A549 (cell line): ENCODE data around the gene RASA4. TPM values are rescaled to one million over a fixed set of nuclear protein-coding genes. Genes with fewer than 3 reads are reported as not detected.
A peak's percentile ranks its signal among the peaks of the same experiment; 100 is the strongest.
"Not testable (repeated sequence)": the region's sequence is repeated elsewhere in the genome, so short reads cannot be mapped to it uniquely, and the experiment has no call there.

Source experiments
- ATAC-seq, 2 experiments: fragments of 200-7000 bp in 1 of 2; fragments of >200 bp in 1 of 2; cut with Nextera tagmentation in 1 of 2; cut with Tn5 transposase in 1 of 2; 3 replicates each; pipeline versions ENCODE4 v1.8.0 to v1.9.1; 2018 to 2020; ENCODE audit warnings: mild to moderate bottlenecking in 1 of 2, moderate library complexity in 1 of 2
- CTCF ChIA-PET: fragments of 300-600 bp; sonication (Branson Sonifier 250); formaldehyde crosslinking; extraction: SDS; loops from one replicate; lab custom pipeline; 2021; ENCODE audit warnings: antibody characterized with exemption, inconsistent platforms; lab: Yijun Ruan, JAX
- POLR2A ChIA-PET: fragments of 350-600 bp; formaldehyde crosslinking; extraction: SDS; loops from one replicate; lab custom pipeline; 2021; ENCODE audit warnings: antibody characterized with exemption, inconsistent platforms; lab: Yijun Ruan, JAX
- DNase-seq, 2 experiments: peaks; one replicate each; pipeline versions ENCODE4 v3.0.0 to v3.0.0-alpha.2; 2011 to 2016; ENCODE audit warnings: low read depth in 1 of 2, low spot score in 1 of 2
- FAIRE-seq: peaks from 2 replicates; lab custom pipeline; 2011; peaks lifted over from hg19 to GRCh38; lab: Jason Lieb, UNC
- H3K27ac ChIP-seq, 2 experiments: fragments of >200 bp; sonication (Bioruptor Twin); formaldehyde crosslinking; 3 replicates each; pipeline ENCODE4 v1.5.1; 2016 to 2017
- H3K4me1 ChIP-seq: fragments of >200 bp; sonication (Bioruptor Twin); formaldehyde crosslinking; 3 replicates; pipeline ENCODE4 v1.6.1; 2016
- H3K4me2 ChIP-seq: fragments of >200 bp; sonication (Bioruptor Twin); formaldehyde crosslinking; 3 replicates; pipeline ENCODE4 v1.6.1; 2016
- H3K4me3 ChIP-seq: fragments of >200 bp; sonication (Bioruptor Twin); formaldehyde crosslinking; 3 replicates; pipeline ENCODE4 v1.5.1; 2016
- H3K9me3 ChIP-seq: fragments of >200 bp; sonication (Bioruptor Twin); formaldehyde crosslinking; 3 replicates; pipeline ENCODE4 v1.6.1; 2016
- WGBS: methylation state at CpG from one replicate; pipeline ENCODE4 v1.1.6; 2017; ENCODE audit errors: missing lambda C conversion rate; 5-methylcytosine and 5-hydroxymethylcytosine counted together
- polyA plus RNA-seq, 4 experiments: library from polyadenylated mRNA; depleted of rRNA in 3 of 4; stranded (reverse); fragments of >200 nt; fragmentation: RNase III in 1 of 4; extraction: RNeasy Plus Mini Kit Qiagen cat#74134 plus additional on column Dnase treatment in 1 of 4; gene quantifications; 2 replicates in 3 of 4; 3 replicates in 1 of 4; pipeline ENCODE4 v1.2.3, GENCODE V29; 2011 to 2017

RASA4 gene
- polyA plus RNA-seq, 2 of the 4 experiments (the other 2 are of a cell fraction) = 1.8 to 3.2 TPM

GRCh38 chr7:102627271-102627904 lies 10.8 kb upstream of the RASA4 start:
- CTCF ChIA-PET, POLR2A ChIA-PET, H3K4me2 ChIP-seq, H3K4me1 ChIP-seq, H3K27ac ChIP-seq, FAIRE-seq, DNase-seq, H3K4me3 ChIP-seq, H3K9me3 ChIP-seq: not testable (repeated sequence)
- WGBS = no CpG with 5 or more reads among the region's 8 CpGs
- ATAC-seq = peak; percentile 2 to 6; a peak in 1 of 6 replicates

GRCh38 chr7:102618122-102618521 lies 1.6 kb upstream of the RASA4 start:
- POLR2A ChIA-PET, CTCF ChIA-PET, H3K27ac ChIP-seq, H3K4me3 ChIP-seq, FAIRE-seq, H3K9me3 ChIP-seq, ATAC-seq, H3K4me2 ChIP-seq, H3K4me1 ChIP-seq: not testable (repeated sequence)
- peak in 1 of 2 experiments; percentile 1 for DNase-seq
- 72% methylated on average over 3 of the region's 8 CpGs for WGBS

- ATAC-seq, POLR2A ChIA-PET, H3K9me3 ChIP-seq, FAIRE-seq, CTCF ChIA-PET, H3K27ac ChIP-seq, H3K4me3 ChIP-seq, H3K4me2 ChIP-seq, H3K4me1 ChIP-seq, DNase-seq: not testable (repeated sequence)
- WGBS = no CpG with 5 or more reads among the region's 10 CpGs
These were observed 626 bp downstream of the RASA4 start for GRCh38 chr7:102615930-102616329.

- H3K4me2 ChIP-seq, H3K9me3 ChIP-seq, CTCF ChIA-PET, POLR2A ChIA-PET, H3K4me3 ChIP-seq, H3K4me1 ChIP-seq, FAIRE-seq, H3K27ac ChIP-seq, DNase-seq: not testable (repeated sequence)
- WGBS = no CpG with 5 or more reads among the region's 3 CpGs
- ATAC-seq = peak; percentile 14 to 25
These were observed 1.7 kb downstream of the RASA4 start for GRCh38 chr7:102614873-102615272.

GRCh38 chr7:102614346-102614697 lies 2.2 kb downstream of the RASA4 start:
- ATAC-seq = peak; percentile 14 to 28

GRCh38 chr7:102613575-102614345 lies 2.8 kb downstream of the RASA4 start:
- WGBS = 82% methylated on average over 2 of the region's 15 CpGs
- CTCF ChIA-PET = not testable (repeated sequence)

More at GRCh38 chr7:102614346-102614697, 2.2 kb downstream of the RASA4 start:
- WGBS = no CpG with 5 or more reads among the region's 4 CpGs
- CTCF ChIA-PET, H3K4me3 ChIP-seq, H3K9me3 ChIP-seq, H3K4me1 ChIP-seq, DNase-seq, POLR2A ChIA-PET, H3K4me2 ChIP-seq, H3K27ac ChIP-seq, FAIRE-seq: not testable (repeated sequence)

GRCh38 chr7:102611675-102612325 lies 4.8 kb downstream of the RASA4 start:
- POLR2A ChIA-PET, CTCF ChIA-PET, H3K4me1 ChIP-seq, H3K4me2 ChIP-seq, H3K9me3 ChIP-seq, H3K4me3 ChIP-seq, FAIRE-seq, ATAC-seq, DNase-seq: not testable (repeated sequence)
- H3K27ac ChIP-seq = 0 out of 6 replicates have a peak overlapping the region, but pooled peaks of 1 of the 2 experiments have one; percentile 45
- 66% methylated on average over 7 of the region's 10 CpGs for WGBS

More at GRCh38 chr7:102613575-102614345, 2.8 kb downstream of the RASA4 start:
- ATAC-seq, DNase-seq, POLR2A ChIA-PET, H3K4me1 ChIP-seq, H3K27ac ChIP-seq, FAIRE-seq, H3K9me3 ChIP-seq, H3K4me2 ChIP-seq, H3K4me3 ChIP-seq: not testable (repeated sequence)

- POLR2A ChIA-PET, FAIRE-seq: not testable (repeated sequence)
These were observed 5.4 kb downstream of the RASA4 start for GRCh38 chr7:102611013-102611674.

GRCh38 chr7:102610441-102610840 lies 6.1 kb downstream of the RASA4 start:
- H3K4me2 ChIP-seq, H3K9me3 ChIP-seq, CTCF ChIA-PET, DNase-seq, H3K27ac ChIP-seq, FAIRE-seq, POLR2A ChIA-PET, H3K4me1 ChIP-seq, H3K4me3 ChIP-seq: not testable (repeated sequence)
- WGBS = 95% methylated on average over 2 of the region's 7 CpGs
- ATAC-seq = peak; percentile 4 to 10; a peak in 3 of 6 replicates

More at GRCh38 chr7:102611013-102611674, 5.4 kb downstream of the RASA4 start:
- H3K4me3 ChIP-seq, H3K9me3 ChIP-seq, H3K4me1 ChIP-seq, CTCF ChIA-PET, DNase-seq, H3K4me2 ChIP-seq, H3K27ac ChIP-seq: not testable (repeated sequence)
- no CpG with 5 or more reads among the region's 30 CpGs for WGBS
- peak; percentile 52 to 80 for ATAC-seq

- H3K4me3 ChIP-seq, CTCF ChIA-PET, DNase-seq, H3K27ac ChIP-seq, ATAC-seq, FAIRE-seq, H3K4me2 ChIP-seq, POLR2A ChIA-PET, H3K9me3 ChIP-seq, H3K4me1 ChIP-seq: not testable (repeated sequence)
- no CpG with 5 or more reads among the region's 10 CpGs for WGBS
These were observed 6.8 kb downstream of the RASA4 start for GRCh38 chr7:102609734-102610133.
